Measurements from ENCODE around the gene APOBR.
"Not testable (repeated sequence)": the region's sequence is repeated elsewhere in the genome, so short reads cannot be mapped to it uniquely, and the experiment has no call there.

Gene APOBR

DNA sequence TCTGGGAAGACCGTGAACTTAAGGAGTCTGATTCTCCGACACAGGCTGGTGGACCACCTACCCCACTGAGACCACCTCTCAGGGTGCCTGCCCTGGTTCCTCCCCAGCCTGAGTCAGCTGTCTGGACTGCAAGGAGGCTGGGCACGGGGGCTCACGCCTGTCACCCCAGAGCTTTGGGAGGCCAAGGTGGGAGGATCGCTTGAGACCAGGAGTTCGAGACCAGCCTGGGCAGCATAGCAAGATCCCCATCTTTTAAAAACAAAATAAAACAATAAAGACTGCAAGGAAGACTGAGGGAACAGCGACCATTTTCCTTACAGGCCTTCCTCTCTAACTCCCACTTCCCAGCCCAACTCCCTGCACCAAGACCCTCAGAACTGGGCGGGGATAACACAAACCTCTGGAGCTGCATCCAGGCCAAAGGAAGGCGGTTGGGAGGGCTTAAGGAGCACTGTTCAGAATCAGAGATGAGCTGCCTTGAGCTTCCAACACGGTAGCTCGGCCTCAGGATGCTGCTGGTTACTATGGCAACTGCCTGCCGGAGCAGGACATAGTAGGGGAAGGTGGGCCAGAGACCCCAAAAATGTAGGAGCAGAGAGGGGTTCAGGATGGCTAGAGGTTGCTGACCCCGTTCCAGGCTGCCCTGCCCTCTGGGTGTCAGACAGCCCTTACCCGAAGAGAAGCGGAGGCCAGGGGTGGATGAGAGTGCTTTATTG, 4.4 kb downstream of the APOBR start:
- DNase-seq, result no peak

DNA sequence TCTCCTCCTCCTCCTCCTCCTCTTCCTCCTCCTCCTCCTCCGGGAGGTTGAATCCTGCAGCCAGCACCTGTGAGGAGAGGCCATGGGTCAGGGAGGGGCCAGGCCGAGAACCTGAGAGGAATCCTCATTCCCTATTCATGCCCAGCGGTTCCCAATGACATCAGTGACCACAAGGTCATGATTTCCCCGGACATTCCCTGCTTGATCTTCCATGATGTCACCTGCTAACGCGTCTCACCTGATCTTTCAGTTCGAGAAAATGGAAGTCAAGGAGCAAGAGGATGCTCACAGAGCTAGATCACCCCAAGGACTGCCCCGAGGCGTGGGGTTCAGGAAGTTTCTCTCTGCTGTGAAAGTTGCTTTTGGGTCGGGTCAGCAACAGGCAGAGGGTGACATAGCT, 5.4 kb downstream of the APOBR start:
- no peak for DNase-seq

DNA sequence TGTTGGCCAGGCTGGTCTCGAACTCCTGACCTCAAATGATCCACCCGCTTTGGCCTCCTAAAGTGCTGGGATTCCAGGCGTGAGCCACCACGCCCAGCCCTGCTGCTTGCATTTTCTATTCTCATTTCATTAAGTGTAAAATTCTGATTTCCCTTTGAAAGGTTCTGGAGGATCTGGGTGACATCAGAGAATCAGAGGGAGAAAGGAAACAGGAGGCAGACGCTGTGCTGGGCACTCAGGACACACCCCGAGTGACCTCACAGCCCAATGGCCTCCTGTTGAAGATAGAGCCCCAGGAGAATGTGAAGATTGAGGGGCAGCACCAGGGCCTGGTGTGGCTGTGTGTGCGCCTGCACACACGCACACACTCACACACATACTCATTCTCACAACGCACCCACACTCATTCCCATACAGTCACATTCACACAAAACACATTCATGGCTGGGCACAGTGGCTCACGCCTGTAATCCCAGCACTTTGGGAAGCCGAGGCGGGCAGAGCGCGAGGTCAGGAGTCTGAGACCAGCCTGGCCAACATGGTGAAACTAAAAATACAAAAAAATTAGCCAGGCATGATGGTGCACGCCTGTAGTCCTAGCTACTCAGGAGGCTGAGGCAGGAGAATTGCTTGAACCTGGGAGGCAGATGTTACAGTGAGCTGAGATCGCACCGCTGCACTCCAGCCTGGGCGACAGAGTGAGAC, 6.2 kb downstream of the APOBR start:
- not testable (repeated sequence) for DNase-seq

DNA sequence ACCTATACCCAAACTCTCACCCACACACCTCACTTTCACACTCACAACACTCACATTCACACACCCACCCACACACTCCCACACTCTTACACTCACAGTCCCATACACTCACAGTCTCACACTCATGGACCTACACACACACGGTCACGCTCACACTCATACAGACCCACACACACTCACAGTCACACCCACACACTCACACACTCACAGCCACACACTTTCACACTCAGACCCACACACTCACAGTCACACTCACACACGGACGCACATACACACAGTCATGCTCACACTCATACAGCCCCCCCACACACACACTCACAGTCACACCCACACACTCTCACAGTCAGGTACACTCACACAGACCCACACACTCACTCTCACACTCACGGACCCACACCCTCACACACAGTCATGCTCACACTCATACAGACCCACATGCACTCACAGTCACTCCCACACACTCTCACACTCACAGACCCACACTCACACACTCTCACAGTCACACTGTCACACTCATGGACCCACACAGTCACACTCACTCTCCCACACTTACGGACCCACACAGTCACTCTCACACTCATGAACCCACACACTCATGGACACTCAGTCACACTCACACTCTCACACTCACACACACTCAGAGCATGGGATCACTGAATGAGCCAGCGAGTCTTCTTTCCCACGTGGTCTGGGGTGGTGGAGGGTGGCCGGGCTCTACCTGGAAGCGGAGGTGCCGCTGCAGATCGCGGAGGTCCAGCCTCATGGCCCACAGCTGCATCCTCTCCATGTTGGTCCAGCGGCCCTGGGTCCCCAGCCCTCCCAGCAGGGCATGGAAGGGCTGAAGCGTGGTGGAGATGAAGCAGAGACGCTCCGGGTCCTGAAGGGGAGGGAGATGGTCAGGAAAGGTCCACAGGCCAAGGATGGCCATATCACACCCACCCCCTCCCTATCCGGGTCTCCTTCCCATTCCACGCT, 7.1 kb downstream of the APOBR start:
- DNase-seq, result no peak

DNA sequence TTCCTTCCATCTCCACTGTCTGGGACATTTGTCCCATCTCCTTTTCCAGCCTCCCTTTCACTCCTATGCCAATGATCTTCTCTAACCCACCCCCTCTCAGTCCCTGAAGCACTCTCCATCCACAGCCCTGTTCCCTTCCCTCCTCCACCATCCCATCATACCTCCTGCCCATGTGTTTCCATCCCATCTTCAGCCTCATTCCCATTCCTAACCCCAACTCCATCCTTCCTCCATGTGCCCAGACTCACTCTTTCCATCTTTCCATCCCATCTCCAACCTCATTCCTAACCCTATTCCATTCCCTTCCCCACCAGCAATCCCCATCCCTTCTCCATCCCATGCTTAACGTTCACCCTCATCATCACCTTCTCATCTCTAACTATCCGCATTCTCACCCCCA, 7.8 kb downstream of the APOBR start:
- DNase-seq, result no peak

DNA sequence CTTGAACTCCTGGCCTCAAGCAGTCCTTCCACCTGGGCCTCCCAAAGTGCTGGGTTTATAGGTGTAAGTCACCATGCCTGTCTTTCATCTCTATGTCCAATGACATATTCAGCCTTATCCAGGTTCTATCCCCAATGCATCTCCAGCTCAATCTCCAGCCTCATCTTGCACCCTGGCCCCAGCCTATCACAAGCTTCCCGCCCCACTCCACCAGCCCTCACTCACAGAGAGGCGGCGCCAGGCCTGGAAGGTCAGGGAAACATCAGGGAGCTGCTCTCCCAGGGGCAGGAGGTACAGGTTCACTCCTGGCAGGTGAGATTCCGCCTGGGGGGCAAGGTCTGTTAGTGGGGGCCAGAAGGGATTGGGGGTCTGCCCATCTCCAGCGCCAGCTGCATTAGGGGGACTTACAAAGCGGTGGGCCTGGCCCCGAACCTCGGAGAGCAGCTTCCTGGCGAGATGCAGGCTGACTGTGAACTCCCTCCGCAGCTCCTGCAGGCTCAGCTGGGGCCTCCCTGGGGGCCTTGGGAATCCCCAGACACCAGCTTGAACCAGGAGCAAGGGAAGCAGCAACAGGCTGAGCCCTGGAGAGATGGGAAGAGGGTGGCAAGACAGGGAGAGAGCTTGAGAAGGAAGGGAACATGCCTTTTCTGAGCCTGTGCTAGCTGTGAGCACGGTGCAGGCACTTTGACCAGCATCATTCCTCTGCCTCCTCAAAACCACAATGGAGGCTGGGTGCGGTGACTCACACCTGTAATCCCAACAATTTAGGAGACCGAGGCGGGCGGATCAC, 9.2 kb downstream of the APOBR start:
- DNase-seq, result no peak

- no peak for DNase-seq
Observed at GRCh38 chr16:28504707-28505404, 10.4 kb downstream of the APOBR start.

GRCh38 chr16:28505489-28506137, 11.2 kb downstream of the APOBR start:
- no peak for DNase-seq

- no peak for DNase-seq
Observed at GRCh38 chr16:28511031-28511430, 16.6 kb downstream of the APOBR start.

DNA sequence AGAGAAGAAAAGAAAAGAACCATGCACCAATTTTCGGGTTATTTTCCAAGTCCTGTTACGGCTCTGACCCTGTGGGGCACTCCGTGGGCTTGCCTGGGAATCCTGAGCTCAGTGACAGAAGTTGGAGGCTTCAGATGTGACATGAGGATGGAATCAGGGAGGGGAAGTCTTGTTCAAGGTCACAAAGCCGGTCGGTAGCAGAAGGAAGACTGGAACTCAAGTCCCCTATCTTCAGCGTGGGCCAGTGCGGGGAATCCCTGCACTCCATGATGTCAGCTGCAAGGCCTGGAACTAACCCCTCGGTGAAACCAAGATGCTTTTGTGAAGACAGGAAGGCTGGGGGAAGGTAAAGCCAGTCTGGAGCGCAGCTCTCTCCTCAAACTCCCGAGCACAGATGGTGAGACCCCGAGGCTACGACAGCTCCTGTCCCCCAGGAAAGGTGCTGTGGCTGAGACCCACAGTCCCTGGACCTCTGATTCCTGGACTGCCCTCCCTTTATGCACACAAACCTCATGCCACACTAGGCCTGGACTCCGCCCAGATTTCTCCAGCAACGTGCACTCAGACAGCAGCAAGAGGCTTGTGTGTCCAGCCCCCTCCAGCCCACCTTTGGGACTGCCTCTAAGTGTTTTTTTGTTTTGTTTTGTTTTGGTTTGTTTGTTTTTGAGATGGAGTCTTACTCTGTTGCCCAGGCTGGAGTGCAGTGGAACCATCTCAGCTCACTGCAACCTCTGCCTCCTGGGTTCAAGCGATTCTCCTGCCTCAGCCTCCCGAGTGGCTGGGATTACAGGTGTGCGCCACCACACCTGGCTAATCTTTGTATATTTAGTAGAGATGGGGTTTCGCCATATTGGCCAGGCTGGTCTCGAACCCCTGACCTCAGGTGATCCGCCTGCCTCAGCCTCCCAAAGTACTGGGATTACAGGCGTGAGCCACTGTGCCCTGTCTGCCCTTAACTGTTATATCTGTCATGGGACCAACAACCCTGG, 17.7 kb downstream of the APOBR start:
- DNase-seq, result no peak

GRCh38 chr16:28513484-28514181, 19.2 kb downstream of the APOBR start:
- DNase-seq, result no peak

- no peak for DNase-seq
Observed at GRCh38 chr16:28514246-28514645, 19.8 kb downstream of the APOBR start.

DNA sequence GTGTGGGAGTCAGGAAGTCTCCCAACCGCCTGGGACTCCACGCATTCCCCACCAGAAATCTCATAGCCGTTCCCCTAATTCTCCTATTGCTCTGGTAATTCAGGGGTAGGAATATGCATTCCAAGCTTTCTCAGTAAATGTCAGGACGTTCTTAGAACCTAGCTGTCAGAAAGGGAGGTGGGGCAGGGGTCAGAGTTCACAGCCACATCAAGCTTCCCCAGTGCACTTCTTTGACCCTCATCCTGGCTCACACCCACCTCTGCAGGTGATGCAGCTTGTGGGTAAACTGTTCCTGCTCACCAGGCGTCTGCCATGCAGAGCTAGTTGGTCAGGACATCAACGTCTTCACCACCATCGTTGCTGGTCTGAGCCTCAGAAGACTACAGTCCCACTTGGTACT, 26.2 kb downstream of the APOBR start:
- no peak for DNase-seq

GRCh38 chr16:28521436-28521835, 27.0 kb downstream of the APOBR start:
- DNase-seq, result no peak

GRCh38 chr16:28522792-28523191, 28.3 kb downstream of the APOBR start:
- no peak for DNase-seq

DNA sequence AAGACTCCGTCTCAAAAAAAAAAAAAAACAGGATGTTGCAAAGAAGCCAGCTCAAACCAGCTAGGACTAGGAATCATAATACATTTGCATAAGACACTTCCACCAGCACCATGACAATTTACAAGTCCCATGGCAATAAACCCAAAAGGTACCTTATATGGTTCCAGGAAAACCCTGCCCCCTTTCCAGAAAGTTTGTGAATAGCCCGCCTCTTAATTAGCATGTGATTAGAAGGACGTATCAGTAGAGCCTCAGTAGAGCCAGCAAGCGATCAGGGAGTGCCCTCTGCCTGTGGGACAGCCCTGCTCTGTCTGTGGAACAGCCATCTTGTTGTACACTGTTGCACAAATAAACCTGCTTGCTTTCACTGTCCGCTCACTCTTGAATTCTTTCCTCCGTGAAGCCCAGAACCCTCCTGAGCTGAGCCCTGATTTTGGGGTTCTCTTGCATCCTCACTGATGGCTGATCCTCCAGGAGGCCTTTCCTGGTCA, 30.3 kb downstream of the APOBR start:
- no peak for DNase-seq

- no peak for DNase-seq
Observed at GRCh38 chr16:28526201-28527099, 32.0 kb downstream of the APOBR start.

GRCh38 chr16:28527100-28527785, 32.8 kb downstream of the APOBR start:
- DNase-seq, result not testable (repeated sequence)

All from DMS 273 treated with DMSO at 0.1 percent for 48 hours (cell line).